Neural progenitor cell (in vitro differentiated cells): Measurements from ENCODE around the gene RNASE2. TPM values are rescaled to one million over a fixed set of nuclear protein-coding genes. Genes with fewer than 3 reads are reported as not detected.

Experiments used
- DNase-seq: peaks from one replicate; pipeline ENCODE4 v3.0.0-alpha.2; 2016; ENCODE audit warnings: low spot score
- H2AFZ ChIP-seq: fragments of 200-600 bp; sonication (generic); replicated peaks from 2 replicates; pipeline ENCODE4 v1.6.1; 2016; ENCODE audit warnings: antibody characterized with exemption
- H3F3A ChIP-seq: fragments of 200-600 bp; sonication (generic); 2 replicates; pipeline ENCODE4 v1.6.1; 2016; ENCODE audit warnings: antibody characterized with exemption, low read depth
- H3K27ac ChIP-seq: fragments of 200-600 bp; sonication (generic); 2 replicates; pipeline ENCODE4 v1.5.1; 2016; ENCODE audit warnings: mild to moderate bottlenecking
- H3K27me3 ChIP-seq: fragments of 200-600 bp; sonication (generic); 2 replicates; pipeline ENCODE4 v1.6.1; 2016; ENCODE audit warnings: mild to moderate bottlenecking, moderate library complexity
- H3K36me3 ChIP-seq: fragments of 200-600 bp; sonication (generic); 2 replicates; pipeline ENCODE4 v1.5.1; 2016
- H3K4me1 ChIP-seq: fragments of 200-600 bp; sonication (generic); 2 replicates; pipeline ENCODE4 v1.6.1; 2016; ENCODE audit warnings: mixed run types
- H3K4me2 ChIP-seq: fragments of 200-600 bp; sonication (generic); 2 replicates; pipeline ENCODE4 v1.6.1; 2016
- H3K4me3 ChIP-seq: fragments of 200-600 bp; sonication (generic); 2 replicates; pipeline ENCODE4 v1.5.1; 2016
- H3K79me2 ChIP-seq: fragments of 200-600 bp; sonication (generic); 2 replicates; pipeline ENCODE4 v1.6.1; 2016; ENCODE audit warnings: low read depth
- H3K9ac ChIP-seq: fragments of 200-600 bp; sonication (generic); 2 replicates; pipeline ENCODE4 v1.6.1; 2016
- H3K9me3 ChIP-seq: fragments of 200-600 bp; sonication (generic); 2 replicates; pipeline ENCODE4 v1.5.1; 2016; ENCODE audit warnings: low read depth
- H4K20me1 ChIP-seq: fragments of 200-600 bp; sonication (generic); 2 replicates; pipeline ENCODE4 v1.6.1; 2016; ENCODE audit warnings: low read depth
- H3K27ac Mint-ChIP-seq: 3 replicates; pipeline ENCODE4 v1.8.0; 2021; ENCODE audit warnings: mixed read lengths
- H3K27me3 Mint-ChIP-seq: 2 replicates; pipeline ENCODE4 v1.8.0; 2022; ENCODE audit warnings: low read depth, mild to moderate bottlenecking, inconsistent platforms, moderate library complexity, mixed read lengths; ENCODE audit not compliant: insufficient read depth
- H3K36me3 Mint-ChIP-seq: 3 replicates; pipeline ENCODE4 v1.8.0; 2021; ENCODE audit warnings: mixed read lengths
- H3K4me1 Mint-ChIP-seq: 3 replicates; pipeline ENCODE4 v1.8.0; 2021; ENCODE audit warnings: mixed read lengths
- H3K4me3 Mint-ChIP-seq: 3 replicates; pipeline ENCODE4 v1.8.0; 2021; ENCODE audit warnings: mild to moderate bottlenecking, moderate library complexity, mixed read lengths
- H3K9me3 Mint-ChIP-seq: 3 replicates; pipeline ENCODE4 v1.8.0; 2020; ENCODE audit warnings: mixed read lengths
- EZH2 ChIP-seq: fragments of 200-600 bp; sonication (generic); IDR thresholded peaks from 2 replicates; pipeline ENCODE4 v1.6.1; 2017; ENCODE audit warnings: antibody characterized with exemption, mild to moderate bottlenecking, moderate library complexity
- EZH2phosphoT487 ChIP-seq: fragments of 200-600 bp; sonication (generic); IDR thresholded peaks from 2 replicates; pipeline ENCODE4 v1.6.1; 2017; ENCODE audit warnings: antibody characterized with exemption
- total RNA-seq: library from RNA; depleted of rRNA; stranded (reverse); fragments of >200 nt; gene quantifications from 2 replicates; pipeline ENCODE4 v1.2.3, GENCODE V29; 2015; ENCODE audit warnings: low replicate concordance
- TF ChIP-seq, protein P1 (sequence below): fragments of 200-600 bp; sonication (generic); IDR thresholded peaks from 2 replicates; pipeline ENCODE4 v1.5.1; 2017; ENCODE audit warnings: antibody characterized with exemption, mild to moderate bottlenecking

Gene RNASE2
- total RNA-seq, 1 donor from 2014 or later, result not detected

DNA sequence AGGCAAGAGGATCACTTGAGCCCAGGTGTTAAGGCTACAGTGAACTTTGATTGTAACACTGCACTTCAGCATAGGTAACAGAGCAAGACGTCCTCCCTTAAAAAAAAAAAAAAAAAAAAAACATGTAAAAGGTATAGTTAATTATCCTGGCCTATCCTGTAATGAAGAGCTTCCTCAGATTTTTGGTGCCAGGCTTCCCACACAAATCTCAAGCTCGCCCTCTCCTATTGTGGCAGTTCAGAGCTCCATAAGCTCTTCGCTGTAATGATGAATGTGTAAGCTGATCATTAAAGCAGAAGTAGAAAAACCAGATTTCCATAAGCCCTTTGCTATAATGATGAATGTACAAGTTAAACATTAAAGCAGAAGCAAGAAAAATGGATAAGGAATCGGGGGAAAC is 41.8 kb downstream of the RNASE2 start:
- no peaks in the 10 kb centered on the region for H3K27me3 ChIP-seq
- no peaks in the 10 kb centered on the region for H3K9me3 ChIP-seq
- no peak overlapping the region for H3K27ac Mint-ChIP-seq
- DNase-seq, result no peak
- TF ChIP-seq EZH2phosphoT487 (no peak), EZH2 (no peak)
- TF ChIP-seq, protein P1, sequence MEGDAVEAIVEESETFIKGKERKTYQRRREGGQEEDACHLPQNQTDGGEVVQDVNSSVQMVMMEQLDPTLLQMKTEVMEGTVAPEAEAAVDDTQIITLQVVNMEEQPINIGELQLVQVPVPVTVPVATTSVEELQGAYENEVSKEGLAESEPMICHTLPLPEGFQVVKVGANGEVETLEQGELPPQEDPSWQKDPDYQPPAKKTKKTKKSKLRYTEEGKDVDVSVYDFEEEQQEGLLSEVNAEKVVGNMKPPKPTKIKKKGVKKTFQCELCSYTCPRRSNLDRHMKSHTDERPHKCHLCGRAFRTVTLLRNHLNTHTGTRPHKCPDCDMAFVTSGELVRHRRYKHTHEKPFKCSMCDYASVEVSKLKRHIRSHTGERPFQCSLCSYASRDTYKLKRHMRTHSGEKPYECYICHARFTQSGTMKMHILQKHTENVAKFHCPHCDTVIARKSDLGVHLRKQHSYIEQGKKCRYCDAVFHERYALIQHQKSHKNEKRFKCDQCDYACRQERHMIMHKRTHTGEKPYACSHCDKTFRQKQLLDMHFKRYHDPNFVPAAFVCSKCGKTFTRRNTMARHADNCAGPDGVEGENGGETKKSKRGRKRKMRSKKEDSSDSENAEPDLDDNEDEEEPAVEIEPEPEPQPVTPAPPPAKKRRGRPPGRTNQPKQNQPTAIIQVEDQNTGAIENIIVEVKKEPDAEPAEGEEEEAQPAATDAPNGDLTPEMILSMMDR, result no peak
- no peak overlapping the region for H3K4me3 ChIP-seq
- peaks cover 7% of the 10 kb centered on the region for H3K79me2 ChIP-seq
- no peaks in the 10 kb centered on the region for H4K20me1 ChIP-seq
- peaks cover 11% of the 10 kb centered on the region for H3F3A ChIP-seq
- peaks cover 17% of the 10 kb centered on the region for H3K4me1 Mint-ChIP-seq
- peaks cover 3% of the 10 kb centered on the region for H3K36me3 ChIP-seq
- peaks cover 24% of the 10 kb centered on the region for H3K36me3 Mint-ChIP-seq
- H3K27ac ChIP-seq, result no peak overlapping the region
- no peaks in the 10 kb centered on the region for H3K9me3 Mint-ChIP-seq
- H2AFZ ChIP-seq, result no peak overlapping the region
- H3K27me3 Mint-ChIP-seq, result no peaks in the 10 kb centered on the region
- no peak overlapping the region for H3K9ac ChIP-seq
- H3K4me3 Mint-ChIP-seq, result no peak overlapping the region
- H3K4me2 ChIP-seq, result no peak overlapping the region
- peaks cover 2% of the 10 kb centered on the region for H3K4me1 ChIP-seq

DNA sequence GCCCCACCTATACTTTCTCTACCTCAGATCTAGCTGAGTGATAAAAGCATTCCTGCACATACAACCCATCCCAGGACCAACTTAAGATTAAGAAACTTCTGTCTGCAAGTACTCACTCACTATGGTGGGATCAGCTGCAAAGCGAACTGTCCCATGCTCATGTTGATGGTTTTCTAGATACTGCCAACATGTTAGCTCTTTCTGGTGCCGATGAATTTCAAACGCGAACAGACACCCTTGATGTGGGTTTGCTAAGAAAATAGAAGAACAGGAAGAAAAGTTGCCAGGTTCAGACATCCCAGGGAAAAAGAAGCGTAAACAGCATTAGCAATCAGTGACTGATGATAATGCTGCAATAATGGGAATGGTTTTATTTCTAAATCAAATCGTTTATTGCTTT is 42.3 kb downstream of the RNASE2 start:
- H3K4me1 Mint-ChIP-seq, result peaks cover 17% of the 10 kb centered on the region
- no peaks in the 10 kb centered on the region for H3K9me3 ChIP-seq
- H3F3A ChIP-seq, result peaks cover 11% of the 10 kb centered on the region
- no peak overlapping the region for H2AFZ ChIP-seq
- H3K4me1 ChIP-seq, result peaks cover 2% of the 10 kb centered on the region
- H3K36me3 Mint-ChIP-seq, result peaks cover 23% of the 10 kb centered on the region
- H3K4me2 ChIP-seq, result no peak overlapping the region
- no peaks in the 10 kb centered on the region for H4K20me1 ChIP-seq
- no peak overlapping the region for H3K27ac ChIP-seq
- no peaks in the 10 kb centered on the region for H3K27me3 ChIP-seq
- no peaks in the 10 kb centered on the region for H3K36me3 ChIP-seq
- no peaks in the 10 kb centered on the region for H3K9me3 Mint-ChIP-seq
- no peak for DNase-seq
- H3K9ac ChIP-seq, result no peak overlapping the region
- H3K27me3 Mint-ChIP-seq, result no peaks in the 10 kb centered on the region
- no peak overlapping the region for H3K4me3 ChIP-seq
- no peak overlapping the region for H3K27ac Mint-ChIP-seq
- H3K79me2 ChIP-seq, result peaks cover 2% of the 10 kb centered on the region
- no peak for TF ChIP-seq EZH2phosphoT487
- no peak for TF ChIP-seq EZH2
- TF ChIP-seq, protein P1, result no peak
- no peak overlapping the region for H3K4me3 Mint-ChIP-seq

DNA sequence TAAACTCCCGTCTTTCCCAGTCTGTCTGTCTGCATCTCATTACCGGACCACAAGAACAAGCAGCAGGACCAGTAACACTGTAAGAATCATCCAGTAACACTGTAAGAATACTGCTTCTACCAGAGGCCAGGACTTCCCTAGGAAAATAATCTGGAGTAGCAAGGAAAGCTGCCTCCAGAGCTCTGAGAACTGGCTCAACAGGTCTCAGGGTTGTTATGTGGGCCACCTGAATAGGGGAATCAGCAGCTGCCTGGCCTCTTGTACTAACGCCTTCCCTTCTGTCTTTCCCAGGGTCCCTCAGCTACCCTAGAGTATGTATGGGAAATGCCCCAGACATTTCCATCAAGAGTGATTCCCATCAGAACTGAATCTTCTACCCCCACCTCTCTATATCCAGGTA is 42.9 kb downstream of the RNASE2 start:
- Mint-ChIP-seq H3K4me3 (no peak overlapping the region), H3K36me3 (peaks cover 21% of the 10 kb centered on the region), H3K4me1 (peaks cover 17% of the 10 kb centered on the region), H3K9me3 (no peaks in the 10 kb centered on the region), H3K27me3 (no peaks in the 10 kb centered on the region), H3K27ac (no peak overlapping the region)
- Histone ChIP-seq H3K4me2 (no peak overlapping the region), H3K9ac (no peak overlapping the region), H3K9me3 (no peaks in the 10 kb centered on the region), H3K27ac (no peak overlapping the region), H2AFZ (no peak overlapping the region), H3K4me3 (no peak overlapping the region), H4K20me1 (no peaks in the 10 kb centered on the region), H3K79me2 (no peaks in the 10 kb centered on the region), H3K4me1 (peaks cover 2% of the 10 kb centered on the region), H3K36me3 (no peaks in the 10 kb centered on the region), H3K27me3 (no peaks in the 10 kb centered on the region), H3F3A (peaks cover 11% of the 10 kb centered on the region)
- TF ChIP-seq, protein P1, result no peak
- no peak for TF ChIP-seq EZH2phosphoT487
- TF ChIP-seq EZH2, result no peak
- no peak for DNase-seq
